Heart right ventricle (tissue), 16 donors: ENCODE results near the gene SMCO2. TPM values are rescaled to one million over a fixed set of nuclear protein-coding genes. Genes with fewer than 3 reads are reported as not detected.

Experiments
- ATAC-seq, 8 donors: fragments of 200-7000 bp; cut with Tn5 transposase; one replicate each; pipeline ENCODE4 v1.9.1; 2020; ENCODE audit warnings: mild to moderate bottlenecking in 8 of 8, moderate library complexity in 8 of 8, moderate number of reproducible peaks in 1 of 8
- DNase-seq, 2 donors: peaks; one replicate each; pipeline ENCODE4 v3.0.0-alpha.2; 2020
- H3K27ac ChIP-seq, 10 donors: fragments of 200-600 bp; sonication (generic) in 2 of 10; one replicate each; pipeline versions ENCODE4 v1.5.0 to v1.8.0; 2020 to 2022; ENCODE audit warnings: mild to moderate bottlenecking in 3 of 10
- H3K27me3 ChIP-seq, 7 donors: fragments of 200-600 bp; one replicate each; pipeline ENCODE4 v1.8.0; 2021 to 2022; ENCODE audit warnings: mild to moderate bottlenecking in 2 of 7
- H3K36me3 ChIP-seq, 9 donors: fragments of 200-600 bp; sonication (generic) in 1 of 9; one replicate each; pipeline versions ENCODE4 v1.5.0 to v1.8.0; 2020 to 2022; ENCODE audit warnings: mild to moderate bottlenecking in 2 of 9
- H3K4me1 ChIP-seq, 9 donors: fragments of 200-600 bp; sonication (generic) in 1 of 9; one replicate each; pipeline versions ENCODE4 v1.5.0 to v1.8.0; 2020 to 2022; ENCODE audit warnings: mild to moderate bottlenecking in 4 of 9
- H3K4me3 ChIP-seq, 10 donors: fragments of 200-600 bp; sonication (generic) in 2 of 10; one replicate each; pipeline versions ENCODE4 v1.5.0 to v1.8.0; 2020 to 2022; ENCODE audit warnings: mild to moderate bottlenecking in 7 of 10, moderate library complexity in 2 of 10
- H3K9me3 ChIP-seq, 11 donors: fragments of 200-600 bp in 10 of 11; sonication (generic) in 2 of 11; one replicate each; pipeline versions ENCODE4 v1.5.0 to v1.8.0; 2013 to 2022; ENCODE audit warnings: mild to moderate bottlenecking in 2 of 11, control low read depth in 1 of 11, moderate library complexity in 1 of 11
- CTCF ChIP-seq, 9 donors: fragments of 200-600 bp; sonication (generic) in 2 of 9; IDR thresholded peaks; one replicate each; pipeline versions ENCODE4 v1.5.0 to v1.8.0; 2021 to 2022; ENCODE audit warnings: antibody characterized with exemption in 9 of 9, mild to moderate bottlenecking in 5 of 9, moderate library complexity in 1 of 9
- WGBS, 2 donors: extraction: QIAGEN DNeasy Blood & Tissue Kit; methylation state at CpG; one replicate each; pipeline ENCODE4 v1.1.7; 2013; ENCODE audit warnings: inconsistent platforms in 1 of 2; 5-methylcytosine and 5-hydroxymethylcytosine counted together
- intact Hi-C, 10 donors: fragments of 100-400 bp; cut with DNase I; formaldehyde crosslinking; loops; one replicate each; pipeline versions ENCODE4 v1.11.1 to v1.14.2; 2022
- polyA plus RNA-seq, 2 donors: library from polyadenylated mRNA; stranded (reverse); fragments of 200-250 nt; gene quantifications; one replicate each; pipeline ENCODE4 v1.2.3, GENCODE V29; 2013
- total RNA-seq, 10 donors: library from RNA; stranded (reverse); fragmentation: NEBNext Ultra II Directional in 3 of 10; extraction: Animal tissue kit (Norgen Biotek cat#: 25700) in 3 of 10; gene quantifications; one replicate each; pipeline versions ENCODE4 v1.2.1 to v1.2.4, GENCODE V29; 2021 to 2023
- donor health status: Arrhythmogenic right ventricular cardiomyopathy.
- donor health status: ischemic (EF 13 %, LVEDD 7.1; RV severe dilation, severe dysfunction).
- donor health status: healthy with polysubstance abuse.
- donor health status: DM: no; HTN: yes; CAD: no.
- donor health status: DM: no; HTN: no; CAD: no.
- donor health status: ischemic (EF 25% LVEDD 6.9; RV normal size, moderate dysfunction).
- donor health status: ischemic (EF 25% LVEDD 5.7; RV mildly dilated, moderate dysfunction).
- donor health status: healthy.
- donor health status: DM: yes; HTN: yes; CAD: no.
- donor health status: Ischemic cardiomyopathy.
- donor health status: ischemic (EF 35%, LVEDD 5.7; RV mildly dilated, moderate dysfunction).
- donor health status: nonischemic (EF 11% LVEDD 7.7; RV severe dilation, severe dysfunction).
- donor health status: DM: yes; HTN: yes; CAD: no.
- donor health status: PGD.
- donor health status: ischemic (EF 29% LVEDD 5.4; RV normal size, mild dysfunction).
- donor health status: nonischemic (EF 23%, LVEDD 6.1; RV moderate dilation, normal function).

SMCO2 gene
- total and polyA plus RNA-seq, 12 donors = 0.04 to 1.3 (median 0.48) TPM; not detected in 8

GRCh38 chr12:27493260-27493940 is 46.9 kb downstream of the SMCO2 start:
- H3K27me3 ChIP-seq = no peaks in the 10 kb centered on the region
- intact Hi-C loops = loop anchor here in 2 of 10 donors (10.0 kb wide), 1 partner anchor 49 kb away; the partner anchor contains the start of gene SMCO2 (in 2 of the 2)
- H3K27ac ChIP-seq = no peak overlapping the region
- H3K4me1 ChIP-seq = no peaks in the 10 kb centered on the region
- no peaks in the 10 kb centered on the region for H3K9me3 ChIP-seq
- no peak for TF ChIP-seq CTCF (IDR thresholded peaks at IDR 0.05)
- no peaks in the 10 kb centered on the region for H3K36me3 ChIP-seq
- no peak for ATAC-seq
- no peak overlapping the region for H3K4me3 ChIP-seq
- no peak for DNase-seq
- 78 to 82% methylated on average over 6 of the region's 6 CpGs for WGBS, 2 donors

GRCh38 chr12:27497446-27497845 is 50.9 kb downstream of the SMCO2 start:
- Histone ChIP-seq H3K27ac (no peak overlapping the region), H3K36me3 (no peaks in the 10 kb centered on the region), H3K4me1 (peaks cover 0 to 10% (median 0%) of the 10 kb centered on the region in 9 donors), H3K4me3 (no peak overlapping the region), H3K9me3 (peaks cover 0 to 5% (median 0%) of the 10 kb centered on the region in 11 donors), H3K27me3 (no peaks in the 10 kb centered on the region)
- DNase-seq (no peak), ATAC-seq (no peak)
- intact Hi-C loops = loop anchor here in 2 of 10 donors (10.0 kb wide), 1 partner anchor 53 kb away; the partner anchor contains the start of gene SMCO2 (in 2 of the 2)
- WGBS, 2 donors = 78 to 95% methylated on average over 3 of the region's 3 CpGs
- TF ChIP-seq CTCF (IDR thresholded peaks at IDR 0.05) = no peak

- DNase-seq (no peak), ATAC-seq (no peak)
- Histone ChIP-seq H3K4me3 (no peak overlapping the region), H3K36me3 (no peaks in the 10 kb centered on the region), H3K27ac (no peak overlapping the region), H3K27me3 (no peaks in the 10 kb centered on the region), H3K9me3 (peaks cover 0 to 10% (median 0%) of the 10 kb centered on the region in 11 donors), H3K4me1 (peaks cover 0 to 10% (median 0%) of the 10 kb centered on the region in 9 donors)
- 85 to 87% methylated on average over 4 of the region's 4 CpGs for WGBS, 2 donors
- intact Hi-C loops = loop anchor here in 2 of 10 donors (10.0 kb wide), 1 partner anchor 53 kb away; the partner anchor contains the start of gene SMCO2 (in 2 of the 2)
- no peak for TF ChIP-seq CTCF (IDR thresholded peaks at IDR 0.05)
Measured at GRCh38 chr12:27498149-27498548, 51.6 kb downstream of the SMCO2 start.

GRCh38 chr12:27498761-27499160 is 52.2 kb downstream of the SMCO2 start:
- intact Hi-C loops = loop anchor here in 2 of 10 donors (10.0 kb wide), 1 partner anchor 54 kb away; the partner anchor contains the start of gene SMCO2 (in 2 of the 2)
- Histone ChIP-seq H3K9me3 (peaks cover 0 to 10% (median 0%) of the 10 kb centered on the region in 11 donors), H3K27me3 (no peaks in the 10 kb centered on the region), H3K4me1 (peaks cover 0 to 11% (median under 1%) of the 10 kb centered on the region in 9 donors), H3K27ac (no peak overlapping the region), H3K36me3 (no peaks in the 10 kb centered on the region), H3K4me3 (no peak overlapping the region)
- ATAC-seq (no peak), DNase-seq (no peak)
- WGBS, 2 donors = 85 to 89% methylated on average over 5 of the region's 5 CpGs
- no peak for TF ChIP-seq CTCF (IDR thresholded peaks at IDR 0.05)
